Measurements from ENCODE around the gene TBC1D17. TPM values are rescaled to one million over a fixed set of nuclear protein-coding genes. Genes with fewer than 3 reads are reported as not detected.
A peak's percentile ranks its signal among the peaks of the same experiment; 100 is the strongest.

Gene TBC1D17
- 10 to 100 TPM; 33.0 to 51.4 TPM for total RNA-seq

- peaks cover 7 to 19% of the 10 kb centered on the region in 2 donors for H3K36me3 ChIP-seq
- intact Hi-C loops (cut with DNase I): no loop called here
- peak; percentile 98 for TF ChIP-seq POLR2AphosphoS5 (IDR thresholded peaks at IDR 0.05)
- peak; percentile 86 for TF ChIP-seq POLR2A (IDR thresholded peaks at IDR 0.05)
- TF ChIP-seq CTCF (IDR thresholded peaks at IDR 0.05): peak in 1 of 4 experiments; percentile 21
- 0% methylated on average over 48 of the region's 61 CpGs for WGBS
- peak within 1 kb of the TSS; percentile 99 for H3K27ac ChIP-seq
- peak; percentile 100 for DNase-seq (ENCODE audit: low spot score)
- peaks cover 12% of the 10 kb centered on the region for H3K4me1 ChIP-seq (replicated peaks)
- H3K9me3 ChIP-seq: no peaks in the 10 kb centered on the region
- no peaks in the 10 kb centered on the region for H3K27me3 ChIP-seq (replicated peaks; ENCODE audit: insufficient read depth)
- peak within 1 kb of the TSS; percentile 94 to 98 for H3K4me3 ChIP-seq
Measured at GRCh38 chr19:49877020-49877878, at the start of gene TBC1D17, which contains the start of gene AKT1S1. TSS of gene TBC1D17 (plus strand) at chr19:49877702. CDS start at chr19:49877724, 22 bp downstream. TSS of gene AKT1S1 (minus strand) at chr19:49877355. CDS start at chr19:49873295, 4,060 bp downstream.

- intact Hi-C loops (cut with DNase I): no loop called here
- TF ChIP-seq POLR2AphosphoS5 (IDR thresholded peaks at IDR 0.05): no peak
- TF ChIP-seq POLR2A (IDR thresholded peaks at IDR 0.05): no peak
- no peak for TF ChIP-seq CTCF (IDR thresholded peaks at IDR 0.05)
- Histone ChIP-seq H3K4me1 (replicated peaks) (no peaks in the 10 kb centered on the region), H3K27me3 (replicated peaks; ENCODE audit: insufficient read depth) (no peaks in the 10 kb centered on the region), H3K4me3 (no peak overlapping the region), H3K27ac (no peak overlapping the region), H3K9me3 (no peaks in the 10 kb centered on the region), H3K36me3 (peaks cover 0 to 30% of the 10 kb centered on the region in 2 donors)
- 90% methylated on average over 8 of the region's 8 CpGs for WGBS
- DNase-seq (ENCODE audit: low spot score): no peak
Measured at GRCh38 chr19:49829200-49829599, 48.3 kb upstream of the TBC1D17 start.

GRCh38 chr19:49829721-49830120 lies 47.8 kb upstream of the TBC1D17 start:
- Histone ChIP-seq H3K27me3 (replicated peaks; ENCODE audit: insufficient read depth) (no peaks in the 10 kb centered on the region), H3K4me3 (no peak overlapping the region), H3K27ac (no peak overlapping the region), H3K4me1 (replicated peaks) (no peaks in the 10 kb centered on the region), H3K9me3 (no peaks in the 10 kb centered on the region), H3K36me3 (peaks cover 0 to 31% of the 10 kb centered on the region in 2 donors)
- no peak for DNase-seq (ENCODE audit: low spot score)
- intact Hi-C loops (cut with DNase I): no loop called here
- 97% methylated on average over 14 of the region's 18 CpGs for WGBS
- TF ChIP-seq POLR2A (IDR thresholded peaks at IDR 0.05) (no peak), POLR2AphosphoS5 (IDR thresholded peaks at IDR 0.05) (no peak), CTCF (IDR thresholded peaks at IDR 0.05) (no peak)

GRCh38 chr19:49830766-49831165 lies 46.7 kb upstream of the TBC1D17 start:
- H3K27me3 ChIP-seq (replicated peaks; ENCODE audit: insufficient read depth): no peaks in the 10 kb centered on the region
- peaks cover 4 to 41% of the 10 kb centered on the region in 2 donors for H3K36me3 ChIP-seq
- no peak overlapping the region for H3K4me3 ChIP-seq
- 92% methylated on average over 11 of the region's 12 CpGs for WGBS
- H3K27ac ChIP-seq: no peak overlapping the region
- no peaks in the 10 kb centered on the region for H3K4me1 ChIP-seq (replicated peaks)
- H3K9me3 ChIP-seq: no peaks in the 10 kb centered on the region
- intact Hi-C loops (cut with DNase I): no loop called here
- no peak for TF ChIP-seq POLR2AphosphoS5 (IDR thresholded peaks at IDR 0.05)
- no peak for TF ChIP-seq CTCF (IDR thresholded peaks at IDR 0.05)
- no peak for TF ChIP-seq POLR2A (IDR thresholded peaks at IDR 0.05)
- no peak for DNase-seq (ENCODE audit: low spot score)
